Measurements from ENCODE around the gene KIF5B. TPM values are rescaled to one million over a fixed set of nuclear protein-coding genes. Genes with fewer than 3 reads are reported as not detected.

KIF5B gene
- total and polyA plus RNA-seq, 2 donors from 2014 or later = 26.9 to 77.2 TPM

DNA sequence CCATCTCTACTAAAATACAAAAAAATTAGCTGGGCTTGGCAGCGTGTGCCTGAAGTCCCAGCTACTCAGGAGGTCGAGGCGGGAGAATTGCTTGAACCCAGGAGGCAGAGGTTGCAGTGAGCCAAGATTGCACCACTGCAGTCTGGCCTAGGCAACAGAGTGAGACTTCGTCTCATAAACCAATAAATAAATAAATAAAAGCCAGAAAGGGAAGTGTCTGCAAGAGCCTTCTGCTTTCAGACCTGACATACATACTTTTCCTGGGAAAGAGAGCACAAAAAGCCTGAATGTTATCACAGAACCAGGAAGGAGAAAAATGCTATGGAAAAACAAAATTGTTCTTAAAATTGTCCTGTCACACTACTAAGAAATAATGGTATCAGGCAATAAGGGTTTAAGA is 4.1 kb upstream of the KIF5B start:
- H3K4me3 ChIP-seq (ENCODE audit: low read length in 3 of 3) = no peak overlapping the region
- FAIRE-seq (no peak), DNase-seq (no peak)
- H3K9ac ChIP-seq (ENCODE audit: low read length in 3 of 3) = no peak overlapping the region
- no peaks in the 10 kb centered on the region for H3K9me3 ChIP-seq (ENCODE audit: control insufficient read depth in 2 of 3, insufficient read depth in 1 of 3, low read length in 3 of 3)
- H3K27me3 ChIP-seq (ENCODE audit: control insufficient read depth, insufficient read depth, low read length) = no peaks in the 10 kb centered on the region
- intact Hi-C loops (cut with DNase I) = no loop called here
- TF ChIP-seq, protein P1, sequence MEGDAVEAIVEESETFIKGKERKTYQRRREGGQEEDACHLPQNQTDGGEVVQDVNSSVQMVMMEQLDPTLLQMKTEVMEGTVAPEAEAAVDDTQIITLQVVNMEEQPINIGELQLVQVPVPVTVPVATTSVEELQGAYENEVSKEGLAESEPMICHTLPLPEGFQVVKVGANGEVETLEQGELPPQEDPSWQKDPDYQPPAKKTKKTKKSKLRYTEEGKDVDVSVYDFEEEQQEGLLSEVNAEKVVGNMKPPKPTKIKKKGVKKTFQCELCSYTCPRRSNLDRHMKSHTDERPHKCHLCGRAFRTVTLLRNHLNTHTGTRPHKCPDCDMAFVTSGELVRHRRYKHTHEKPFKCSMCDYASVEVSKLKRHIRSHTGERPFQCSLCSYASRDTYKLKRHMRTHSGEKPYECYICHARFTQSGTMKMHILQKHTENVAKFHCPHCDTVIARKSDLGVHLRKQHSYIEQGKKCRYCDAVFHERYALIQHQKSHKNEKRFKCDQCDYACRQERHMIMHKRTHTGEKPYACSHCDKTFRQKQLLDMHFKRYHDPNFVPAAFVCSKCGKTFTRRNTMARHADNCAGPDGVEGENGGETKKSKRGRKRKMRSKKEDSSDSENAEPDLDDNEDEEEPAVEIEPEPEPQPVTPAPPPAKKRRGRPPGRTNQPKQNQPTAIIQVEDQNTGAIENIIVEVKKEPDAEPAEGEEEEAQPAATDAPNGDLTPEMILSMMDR (IDR thresholded peaks at IDR 0.05; ENCODE audit: borderline replicate concordance, extremely low read depth, insufficient read depth) = no peak
- H3K4me1 ChIP-seq (ENCODE audit: control insufficient read depth in 2 of 3, insufficient read depth in 2 of 3, low read depth in 1 of 3, low read length in 3 of 3) = peaks cover 0 to 3% (median 0%) of the 10 kb centered on the region in 3 donors
- no peaks in the 10 kb centered on the region for H3K36me3 ChIP-seq (ENCODE audit: control insufficient read depth in 2 of 3, insufficient read depth in 3 of 3, low read length in 3 of 3)
- H3K27ac ChIP-seq (ENCODE audit: low read depth in 2 of 2, low read length in 2 of 2) = no peak overlapping the region

DNA sequence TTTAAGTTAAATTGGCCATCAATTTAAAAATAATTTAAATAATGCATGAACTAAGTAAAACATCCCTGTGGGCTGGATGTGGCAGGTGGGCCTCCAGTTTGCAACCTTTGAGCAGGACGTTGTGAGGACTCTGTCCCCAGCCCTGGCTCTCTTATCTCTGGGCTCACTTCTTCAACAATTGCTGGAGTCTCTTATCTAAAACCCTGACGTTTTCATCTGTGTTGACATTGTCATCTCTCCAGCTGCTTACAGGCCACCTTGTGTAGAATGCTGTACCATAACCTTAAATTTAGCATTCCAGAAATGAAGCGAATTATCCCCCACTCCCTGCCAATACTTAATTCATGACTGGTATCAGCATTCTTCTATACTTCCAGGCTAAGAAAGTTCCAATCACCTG is 3.2 kb upstream of the KIF5B start:
- TF ChIP-seq, protein P1 (IDR thresholded peaks at IDR 0.05; ENCODE audit: borderline replicate concordance, extremely low read depth, insufficient read depth) = no peak
- Histone ChIP-seq H3K36me3 (ENCODE audit: control insufficient read depth in 2 of 3, insufficient read depth in 3 of 3, low read length in 3 of 3) (no peaks in the 10 kb centered on the region), H3K9ac (ENCODE audit: low read length in 3 of 3) (no peak overlapping the region), H3K4me1 (ENCODE audit: control insufficient read depth in 2 of 3, insufficient read depth in 2 of 3, low read depth in 1 of 3, low read length in 3 of 3) (peaks cover 0 to 3% (median 0%) of the 10 kb centered on the region in 3 donors), H3K27ac (ENCODE audit: low read depth in 2 of 2, low read length in 2 of 2) (no peak overlapping the region), H3K9me3 (ENCODE audit: control insufficient read depth in 2 of 3, insufficient read depth in 1 of 3, low read length in 3 of 3) (no peaks in the 10 kb centered on the region), H3K4me3 (ENCODE audit: low read length in 3 of 3) (no peak overlapping the region), H3K27me3 (ENCODE audit: control insufficient read depth, insufficient read depth, low read length) (no peaks in the 10 kb centered on the region)
- intact Hi-C loops (cut with DNase I) = no loop called here
- FAIRE-seq = no peak
- DNase-seq = no peak

DNA sequence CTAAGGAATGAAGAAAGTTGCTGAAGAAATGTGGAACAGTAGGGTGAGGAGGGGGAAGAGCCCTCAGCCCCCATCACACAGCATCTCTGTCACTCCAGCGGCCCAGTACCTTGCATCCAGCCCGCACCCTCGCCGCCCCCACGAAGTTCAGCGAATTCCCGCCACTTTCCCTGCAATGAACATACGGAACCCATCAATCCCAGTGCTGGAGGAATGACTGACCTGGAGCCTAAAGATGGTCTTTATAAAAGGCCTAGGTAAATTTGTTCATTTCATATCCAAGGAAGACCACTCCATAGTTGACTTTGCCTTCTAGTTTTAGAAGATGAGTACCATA is 779 bp upstream of the KIF5B start:
- TF ChIP-seq, protein P1 (IDR thresholded peaks at IDR 0.05; ENCODE audit: borderline replicate concordance, extremely low read depth, insufficient read depth) = no peak
- peak overlapping the region in 2 of 3 donors; percentile 71 to 86 for H3K4me3 ChIP-seq (ENCODE audit: low read length in 3 of 3)
- intact Hi-C loops (cut with DNase I) = no loop called here
- H3K9ac ChIP-seq (ENCODE audit: low read length in 3 of 3) = peak overlapping the region in 2 of 3 donors; percentile 69 to 72
- H3K4me1 ChIP-seq (ENCODE audit: control insufficient read depth in 2 of 3, insufficient read depth in 2 of 3, low read depth in 1 of 3, low read length in 3 of 3) = peaks cover 0 to 3% (median 0%) of the 10 kb centered on the region in 3 donors
- peak overlapping the region in 1 of 2 donors; percentile 97 for H3K27ac ChIP-seq (ENCODE audit: low read depth in 2 of 2, low read length in 2 of 2)
- no peaks in the 10 kb centered on the region for H3K9me3 ChIP-seq (ENCODE audit: control insufficient read depth in 2 of 3, insufficient read depth in 1 of 3, low read length in 3 of 3)
- FAIRE-seq = no peak
- H3K36me3 ChIP-seq (ENCODE audit: control insufficient read depth in 2 of 3, insufficient read depth in 3 of 3, low read length in 3 of 3) = no peaks in the 10 kb centered on the region
- H3K27me3 ChIP-seq (ENCODE audit: control insufficient read depth, insufficient read depth, low read length) = no peaks in the 10 kb centered on the region
- DNase-seq = peak in 2 of 5 donors; percentile 7 to 43
